K562 (cell line): Measurements from ENCODE around the gene RPRD1B. TPM values are rescaled to one million over a fixed set of nuclear protein-coding genes. Genes with fewer than 3 reads are reported as not detected.

ENCODE experiments used
- BRCA1 ChIP-seq, 2 experiments: fragments of 450-650 bp in 1 of 2; sonication (generic) in 1 of 2; formaldehyde crosslinking in 1 of 2; IDR thresholded peaks; 2 replicates each; pipeline versions ENCODE4 v1.5.0 to v1.6.1; 2017 to 2020; ENCODE audit warnings: mild to moderate bottlenecking in 1 of 2, missing genetic modification reagents in 1 of 2
- CHD4 ChIP-seq: fragments of 200-600 bp; sonication (generic); IDR thresholded peaks from 3 replicates; pipeline ENCODE4 v1.6.1; 2012; ENCODE audit warnings: low read depth, mild to moderate bottlenecking, mixed read lengths, low read length, inconsistent platforms; ENCODE audit not compliant: insufficient read depth, insufficient replicate concordance, poor library complexity, severe bottlenecking
- CTBP1 ChIP-seq: fragments of 450-650 bp; IDR thresholded peaks from 2 replicates; pipeline ENCODE4 v1.6.1; 2016; ENCODE audit warnings: borderline replicate concordance
- FOXJ2 ChIP-seq: fragments of 200-800 bp; sonication (Bioruptor generic); IDR thresholded peaks from 2 replicates; pipeline ENCODE4 v1.6.1; 2016; ENCODE audit warnings: missing genetic modification characterization, missing compliant biosample characterization
- GABPA ChIP-seq: fragments of 200-800 bp; sonication (Bioruptor generic); conservative IDR thresholded peaks from 2 replicates; pipeline ENCODE4 v1.6.1; 2016; ENCODE audit warnings: low read depth, missing genetic modification characterization, missing compliant biosample characterization
- HDAC8 ChIP-seq: fragments of 450-650 bp; IDR thresholded peaks from 2 replicates; pipeline ENCODE4 v1.6.1; 2016; ENCODE audit warnings: mild to moderate bottlenecking, missing genetic modification characterization, moderate library complexity, missing compliant biosample characterization
- NR1H2 ChIP-seq: sonication (generic); formaldehyde crosslinking; IDR thresholded peaks from 2 replicates; pipeline ENCODE4 v1.4.0; 2020; ENCODE audit warnings: mild to moderate bottlenecking, missing genetic modification reagents
- RHOXF2B ChIP-seq: fragments of 250-450 bp; sonication (Bioruptor Pico); conservative IDR thresholded peaks from 2 replicates; pipeline ENCODE4 v1.5.1; 2021
- SP1 ChIP-seq: sonication (generic); formaldehyde crosslinking; IDR thresholded peaks from 2 replicates; pipeline ENCODE4 v1.8.1; 2022; ENCODE audit warnings: mild to moderate bottlenecking, missing genetic modification reagents
- TSC22D4 ChIP-seq: fragments of 450-650 bp; IDR thresholded peaks from 2 replicates; pipeline ENCODE4 v1.6.1; 2016; ENCODE audit warnings: missing genetic modification characterization, missing biosample characterization, control low read depth
- ZKSCAN1 ChIP-seq: fragments of 150-350 bp; IDR thresholded peaks from 2 replicates; pipeline ENCODE4 v1.6.1; 2016; ENCODE audit warnings: low read depth, low read length
- ZNF431 ChIP-seq: sonication (generic); formaldehyde crosslinking; IDR thresholded peaks from 2 replicates; pipeline ENCODE4 v1.8.0; 2022; ENCODE audit warnings: mild to moderate bottlenecking, missing genetic modification reagents
- ZNF766 ChIP-seq: fragments of 200-800 bp; sonication (Bioruptor generic); conservative IDR thresholded peaks from 2 replicates; pipeline ENCODE4 v1.6.1; 2016; ENCODE audit warnings: missing genetic modification characterization, missing compliant biosample characterization
- polyA plus RNA-seq, 8 experiments: library from polyadenylated mRNA; depleted of rRNA in 4 of 8; stranded (reverse) in 5 of 8; unstranded in 3 of 8; fragments of >200 nt; fragmentation: Nextera tagmentation in 2 of 8; fragmentation: Illumina TruSeq in 1 of 8; extraction: Ambion mirVana in 2 of 8; extraction: Trizol in 1 of 8; gene quantifications; 2 replicates each; pipeline versions ENCODE4 v1.2.1 to v1.2.3, GENCODE V29; 2011 to 2014; ENCODE audit warnings: inconsistent platforms in 1 of 8, missing spikeins in 1 of 8
- total RNA-seq, 7 experiments: library from RNA; depleted of rRNA in 6 of 7; stranded (reverse); fragments of >200 nt in 6 of 7; fragmentation: Illumina TruSeq in 2 of 7; extraction: Trizol in 2 of 7; gene quantifications; 2 replicates each; pipeline versions ENCODE4 v1.2.1 to v1.2.3, GENCODE V29; 2011 to 2021; ENCODE audit warnings: low replicate concordance in 1 of 7
- TF ChIP-seq, protein P1 (sequence below): fragments of 200-800 bp; sonication (Bioruptor generic); IDR thresholded peaks from 2 replicates; pipeline ENCODE4 v1.6.1; 2017; ENCODE audit warnings: missing genetic modification characterization, missing compliant biosample characterization
- TF ChIP-seq, protein P2 (sequence below): fragments of 450-650 bp; IDR thresholded peaks from 2 replicates; pipeline ENCODE4 v1.6.1; 2016; ENCODE audit warnings: low read depth, mild to moderate bottlenecking, moderate library complexity
- TF ChIP-seq, protein P3 (sequence below), 2 experiments: fragments of 450-650 bp; conservative IDR thresholded peaks; 2 replicates each; pipeline ENCODE4 v1.6.1; 2017; ENCODE audit warnings: mild to moderate bottlenecking in 2 of 2, moderate library complexity in 2 of 2
- TF ChIP-seq, protein P4 (sequence below): fragments of 450-650 bp; IDR thresholded peaks from 2 replicates; pipeline ENCODE4 v1.6.1; 2016
- TF ChIP-seq, protein P5 (sequence below): IDR thresholded peaks from 3 replicates; pipeline ENCODE4 v1.6.1; 2011; ENCODE audit warnings: borderline replicate concordance, mild to moderate bottlenecking, moderate library complexity; ENCODE audit not compliant: insufficient read length; ENCODE audit errors: extremely low read depth

Gene RPRD1B
- total and polyA plus RNA-seq, 9 of the 15 experiments (the other 6 are each of a cell fraction or from before 2014, with no cell fraction given): 5.5 to 43.0 (median 24.4) TPM

DNA sequence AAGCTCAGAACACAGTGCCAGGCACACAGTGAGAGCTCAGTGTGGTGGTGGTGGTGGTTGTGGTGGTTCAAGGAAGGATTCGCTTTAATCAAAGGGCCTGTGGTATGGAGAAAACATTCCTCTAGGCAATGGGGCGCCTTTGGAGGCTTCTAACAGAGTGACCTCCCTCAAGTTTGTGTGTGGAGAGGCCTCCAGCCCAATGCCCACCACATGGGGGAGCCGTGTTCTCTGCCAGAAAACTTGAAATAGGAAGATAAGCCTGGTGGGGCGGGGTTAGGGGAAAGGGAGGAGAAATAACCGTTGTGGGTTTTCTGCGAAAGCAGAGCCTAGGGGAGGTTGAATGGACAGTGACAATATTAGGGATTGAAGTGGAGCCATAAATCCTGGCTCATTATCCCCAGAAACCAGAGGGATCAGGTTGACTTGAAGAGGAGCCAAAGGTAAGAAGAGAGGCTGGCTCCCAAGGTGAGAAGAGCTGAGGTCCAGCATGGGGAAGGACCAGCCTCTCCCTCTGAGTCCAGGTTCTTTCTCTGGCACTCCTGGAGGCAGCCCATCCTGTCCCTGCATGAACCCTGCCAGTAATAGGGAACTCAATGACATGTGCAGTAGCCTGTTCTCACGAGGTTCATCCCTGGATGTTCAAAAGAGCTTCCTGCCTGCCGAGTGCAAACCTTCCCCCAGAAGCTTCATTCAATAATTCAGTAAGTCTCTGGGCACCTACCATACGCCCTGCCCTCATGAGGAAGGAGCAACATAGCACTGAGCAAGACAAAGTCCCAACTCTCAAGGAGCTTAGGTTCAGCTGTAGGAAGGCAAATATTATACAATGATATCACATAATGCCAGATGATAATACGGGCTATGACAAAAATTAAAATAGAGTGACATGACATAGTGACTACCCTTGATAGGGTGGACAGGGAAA, 80.1 kb downstream of the RPRD1B start (continued):
- TF ChIP-seq, protein P1, sequence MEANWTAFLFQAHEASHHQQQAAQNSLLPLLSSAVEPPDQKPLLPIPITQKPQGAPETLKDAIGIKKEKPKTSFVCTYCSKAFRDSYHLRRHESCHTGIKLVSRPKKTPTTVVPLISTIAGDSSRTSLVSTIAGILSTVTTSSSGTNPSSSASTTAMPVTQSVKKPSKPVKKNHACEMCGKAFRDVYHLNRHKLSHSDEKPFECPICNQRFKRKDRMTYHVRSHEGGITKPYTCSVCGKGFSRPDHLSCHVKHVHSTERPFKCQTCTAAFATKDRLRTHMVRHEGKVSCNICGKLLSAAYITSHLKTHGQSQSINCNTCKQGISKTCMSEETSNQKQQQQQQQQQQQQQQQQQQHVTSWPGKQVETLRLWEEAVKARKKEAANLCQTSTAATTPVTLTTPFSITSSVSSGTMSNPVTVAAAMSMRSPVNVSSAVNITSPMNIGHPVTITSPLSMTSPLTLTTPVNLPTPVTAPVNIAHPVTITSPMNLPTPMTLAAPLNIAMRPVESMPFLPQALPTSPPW: peak; percentile 75
- TF ChIP-seq, protein P2, sequence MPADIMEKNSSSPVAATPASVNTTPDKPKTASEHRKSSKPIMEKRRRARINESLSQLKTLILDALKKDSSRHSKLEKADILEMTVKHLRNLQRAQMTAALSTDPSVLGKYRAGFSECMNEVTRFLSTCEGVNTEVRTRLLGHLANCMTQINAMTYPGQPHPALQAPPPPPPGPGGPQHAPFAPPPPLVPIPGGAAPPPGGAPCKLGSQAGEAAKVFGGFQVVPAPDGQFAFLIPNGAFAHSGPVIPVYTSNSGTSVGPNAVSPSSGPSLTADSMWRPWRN: 0 out of 2 replicates have a peak, but pooled peaks have one; percentile 14
- peak; percentile 71; the same call in 1 of the 2 replicates for TF ChIP-seq CTBP1
- 0 out of 2 replicates have a peak, but pooled peaks have one; percentile 44 for TF ChIP-seq ZKSCAN1
- TF ChIP-seq RHOXF2B (CRISPR knock-in tag): no peak
- TF ChIP-seq, protein P3, sequence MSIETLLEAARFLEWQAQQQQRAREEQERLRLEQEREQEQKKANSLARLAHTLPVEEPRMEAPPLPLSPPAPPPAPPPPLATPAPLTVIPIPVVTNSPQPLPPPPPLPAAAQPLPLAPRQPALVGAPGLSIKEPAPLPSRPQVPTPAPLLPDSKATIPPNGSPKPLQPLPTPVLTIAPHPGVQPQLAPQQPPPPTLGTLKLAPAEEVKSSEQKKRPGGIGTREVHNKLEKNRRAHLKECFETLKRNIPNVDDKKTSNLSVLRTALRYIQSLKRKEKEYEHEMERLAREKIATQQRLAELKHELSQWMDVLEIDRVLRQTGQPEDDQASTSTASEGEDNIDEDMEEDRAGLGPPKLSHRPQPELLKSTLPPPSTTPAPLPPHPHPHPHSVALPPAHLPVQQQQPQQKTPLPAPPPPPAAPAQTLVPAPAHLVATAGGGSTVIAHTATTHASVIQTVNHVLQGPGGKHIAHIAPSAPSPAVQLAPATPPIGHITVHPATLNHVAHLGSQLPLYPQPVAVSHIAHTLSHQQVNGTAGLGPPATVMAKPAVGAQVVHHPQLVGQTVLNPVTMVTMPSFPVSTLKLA (conservative IDR thresholded peaks at IDR 0.05): peak in 1 of 2 experiments; percentile 23; a peak in 1 of 4 replicates
- TF ChIP-seq, protein P4, sequence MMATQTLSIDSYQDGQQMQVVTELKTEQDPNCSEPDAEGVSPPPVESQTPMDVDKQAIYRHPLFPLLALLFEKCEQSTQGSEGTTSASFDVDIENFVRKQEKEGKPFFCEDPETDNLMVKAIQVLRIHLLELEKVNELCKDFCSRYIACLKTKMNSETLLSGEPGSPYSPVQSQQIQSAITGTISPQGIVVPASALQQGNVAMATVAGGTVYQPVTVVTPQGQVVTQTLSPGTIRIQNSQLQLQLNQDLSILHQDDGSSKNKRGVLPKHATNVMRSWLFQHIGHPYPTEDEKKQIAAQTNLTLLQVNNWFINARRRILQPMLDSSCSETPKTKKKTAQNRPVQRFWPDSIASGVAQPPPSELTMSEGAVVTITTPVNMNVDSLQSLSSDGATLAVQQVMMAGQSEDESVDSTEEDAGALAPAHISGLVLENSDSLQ: peak; percentile 16; the same call in 1 of the 2 replicates
- TF ChIP-seq ZNF431: 0 out of 2 replicates have a peak, but pooled peaks have one; percentile 49
- TF ChIP-seq, protein P5, sequence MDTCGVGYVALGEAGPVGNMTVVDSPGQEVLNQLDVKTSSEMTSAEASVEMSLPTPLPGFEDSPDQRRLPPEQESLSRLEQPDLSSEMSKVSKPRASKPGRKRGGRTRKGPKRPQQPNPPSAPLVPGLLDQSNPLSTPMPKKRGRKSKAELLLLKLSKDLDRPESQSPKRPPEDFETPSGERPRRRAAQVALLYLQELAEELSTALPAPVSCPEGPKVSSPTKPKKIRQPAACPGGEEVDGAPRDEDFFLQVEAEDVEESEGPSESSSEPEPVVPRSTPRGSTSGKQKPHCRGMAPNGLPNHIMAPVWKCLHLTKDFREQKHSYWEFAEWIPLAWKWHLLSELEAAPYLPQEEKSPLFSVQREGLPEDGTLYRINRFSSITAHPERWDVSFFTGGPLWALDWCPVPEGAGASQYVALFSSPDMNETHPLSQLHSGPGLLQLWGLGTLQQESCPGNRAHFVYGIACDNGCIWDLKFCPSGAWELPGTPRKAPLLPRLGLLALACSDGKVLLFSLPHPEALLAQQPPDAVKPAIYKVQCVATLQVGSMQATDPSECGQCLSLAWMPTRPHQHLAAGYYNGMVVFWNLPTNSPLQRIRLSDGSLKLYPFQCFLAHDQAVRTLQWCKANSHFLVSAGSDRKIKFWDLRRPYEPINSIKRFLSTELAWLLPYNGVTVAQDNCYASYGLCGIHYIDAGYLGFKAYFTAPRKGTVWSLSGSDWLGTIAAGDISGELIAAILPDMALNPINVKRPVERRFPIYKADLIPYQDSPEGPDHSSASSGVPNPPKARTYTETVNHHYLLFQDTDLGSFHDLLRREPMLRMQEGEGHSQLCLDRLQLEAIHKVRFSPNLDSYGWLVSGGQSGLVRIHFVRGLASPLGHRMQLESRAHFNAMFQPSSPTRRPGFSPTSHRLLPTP: no peak
- no peak for TF ChIP-seq HDAC8
- TF ChIP-seq NR1H2: no peak
- TF ChIP-seq BRCA1 (IDR thresholded peaks at IDR 0.05): no peak
- TF ChIP-seq BRCA1 (CRISPR knock-in tag; IDR thresholded peaks at IDR 0.05): no peak
- peak; percentile 40; the same call in 1 of the 2 replicates for TF ChIP-seq SP1 (CRISPR knock-in tag)
- TF ChIP-seq ZNF766 (CRISPR knock-in tag): 0 out of 2 replicates have a peak, but pooled peaks have one; percentile 35
- no peak for TF ChIP-seq CHD4
- TF ChIP-seq TSC22D4 (tag): no peak
- no peak for TF ChIP-seq FOXJ2
- no peak; the same call in 1 of the 2 replicates for TF ChIP-seq GABPA (tag)
